Caki2 (cell line): ENCODE measurements around the gene PSMD5. TPM values are rescaled to one million over a fixed set of nuclear protein-coding genes. Genes with fewer than 3 reads are reported as not detected.

Source experiments
- DNase-seq: peaks from one replicate; pipeline ENCODE4 v3.0.0-alpha.2; 2015; ENCODE audit warnings: low read depth
- in situ Hi-C: cut with HindIII; loops from 2 replicates; pipeline ENCODE4 v1.10.0; 2016; ENCODE audit warnings: low sequenced_read_pairs, low pct_unique_long_range_greater_than_20kb, mixed read lengths
- total RNA-seq: library from RNA; depleted of rRNA; stranded (reverse); fragments of >200 nt; shearing (Covaris generic); gene quantifications from 2 replicates; pipeline ENCODE4 v1.2.3, GENCODE V29; 2014; ENCODE audit warnings: low replicate concordance; rRNA removed

Gene PSMD5
- 22.2 and 29.2 TPM in 2 replicates for total RNA-seq

GRCh38 chr9:120842685-120843485 is at the start of gene PSMD5:
PSMD5 (minus strand) TSS chr9:120842922; CDS start chr9:120842909, 13 bp downstream.
- DNase-seq, result peak; percentile 98
- in situ Hi-C loops, result no loop called here

DNA sequence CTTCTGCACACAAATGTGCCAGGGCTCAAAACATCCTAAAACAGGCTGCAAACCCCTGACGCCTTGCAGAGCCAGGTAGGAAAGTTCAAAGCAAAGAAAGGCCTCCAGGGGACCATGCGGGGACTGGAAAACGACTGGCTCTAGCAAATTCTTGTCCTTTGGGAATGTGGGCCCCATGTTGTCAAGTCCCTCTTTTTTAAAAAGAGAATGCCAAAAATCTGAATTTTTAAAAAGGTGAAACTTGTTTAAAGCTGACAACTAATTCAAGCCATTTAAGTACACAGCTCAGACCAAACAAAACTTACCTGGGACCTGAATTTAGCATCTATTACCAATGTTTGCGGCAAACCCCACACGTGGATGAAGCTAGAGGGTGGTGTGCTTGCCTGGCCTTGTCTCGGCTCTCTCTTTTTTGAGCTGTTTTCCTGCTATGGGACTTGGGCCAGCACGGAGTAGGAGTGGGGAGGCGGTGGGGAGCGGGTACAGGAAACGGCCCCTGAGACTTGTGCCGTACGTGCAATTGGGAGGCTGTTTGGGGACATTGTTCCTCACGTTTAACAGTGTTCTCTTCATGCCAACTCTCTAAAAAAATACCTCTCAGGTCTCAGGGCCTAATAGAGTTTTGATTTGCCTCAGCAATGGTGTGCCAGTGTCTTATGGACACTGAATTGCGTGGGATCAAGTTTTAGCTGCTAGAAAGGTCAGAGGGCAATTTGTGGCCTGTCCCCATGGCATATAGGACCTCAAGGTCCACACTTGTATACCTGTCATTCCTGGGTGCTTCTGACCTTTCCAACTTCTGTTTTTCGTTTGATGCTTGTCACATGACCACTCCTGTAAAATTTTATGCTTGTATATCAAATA is 49.4 kb upstream of the PSMD5 start:
- in situ Hi-C loops, result no loop called here
- no peak for DNase-seq

DNA sequence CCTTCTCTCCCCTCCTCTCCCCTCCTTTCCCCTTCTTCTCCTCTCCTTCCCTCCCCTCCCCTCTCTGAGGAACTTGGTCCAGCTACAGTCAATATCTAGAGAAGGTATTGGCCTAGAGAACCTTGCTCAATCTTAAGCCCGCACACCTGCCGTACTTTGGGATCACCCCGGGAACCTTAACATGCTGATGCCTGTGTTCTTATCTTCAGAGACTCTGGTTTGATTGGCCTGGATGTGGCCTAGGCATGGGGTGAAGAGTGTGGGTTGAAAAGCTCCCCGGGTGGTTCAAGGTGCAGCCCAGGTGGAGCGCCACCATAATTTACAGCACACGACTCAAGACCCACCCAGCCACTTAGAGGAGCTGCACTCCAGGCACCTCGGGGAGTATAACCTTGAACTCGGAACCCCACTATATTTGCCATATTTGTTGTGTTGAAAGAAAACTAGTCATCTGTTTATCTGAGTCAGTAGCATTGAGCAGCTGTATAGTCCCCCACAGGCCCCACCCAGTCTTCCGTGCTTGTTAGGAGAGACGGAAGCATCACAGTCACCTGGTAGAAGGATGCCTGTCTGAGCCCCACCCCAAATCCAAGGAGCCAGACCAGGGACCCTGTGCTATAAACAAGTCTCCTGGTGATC is 48.6 kb upstream of the PSMD5 start:
- in situ Hi-C loops, result no loop called here
- no peak for DNase-seq

- DNase-seq, result no peak
- in situ Hi-C loops, result no loop called here
Observed at GRCh38 chr9:120890320-120891244, 47.9 kb upstream of the PSMD5 start.

GRCh38 chr9:120889606-120890271 is 47.0 kb upstream of the PSMD5 start:
- DNase-seq, result no peak
- in situ Hi-C loops, result no loop called here

GRCh38 chr9:120888626-120889025 is 45.9 kb upstream of the PSMD5 start:
- in situ Hi-C loops, result no loop called here
- no peak for DNase-seq

GRCh38 chr9:120886490-120886967 is 43.8 kb upstream of the PSMD5 start:
- DNase-seq, result peak; percentile 89
- in situ Hi-C loops, result no loop called here

- in situ Hi-C loops, result no loop called here
- DNase-seq, result no peak
Observed at GRCh38 chr9:120885958-120886357, 43.2 kb upstream of the PSMD5 start.

- DNase-seq, result no peak
- in situ Hi-C loops, result no loop called here
Observed at GRCh38 chr9:120885457-120885856, 42.7 kb upstream of the PSMD5 start.

DNA sequence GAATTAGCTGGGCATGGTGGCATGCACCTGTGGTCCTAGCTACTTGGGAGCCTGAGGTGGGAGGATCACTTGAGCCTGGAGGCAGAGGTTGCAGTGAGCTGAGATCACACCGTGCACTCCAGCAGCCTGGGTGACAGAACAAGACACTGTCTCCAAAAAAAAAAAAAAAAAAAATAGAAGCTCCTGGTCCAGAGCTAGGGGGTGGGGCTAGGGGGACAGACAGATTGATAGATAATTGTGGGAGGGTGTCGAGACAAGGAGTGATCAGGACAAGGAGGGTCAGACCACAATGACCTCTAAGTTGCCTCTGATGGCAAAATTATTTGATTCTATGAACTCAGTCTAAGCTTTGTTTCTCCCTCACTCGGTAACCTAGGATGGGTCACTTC is 40.9 kb upstream of the PSMD5 start:
- in situ Hi-C loops, result no loop called here

DNA sequence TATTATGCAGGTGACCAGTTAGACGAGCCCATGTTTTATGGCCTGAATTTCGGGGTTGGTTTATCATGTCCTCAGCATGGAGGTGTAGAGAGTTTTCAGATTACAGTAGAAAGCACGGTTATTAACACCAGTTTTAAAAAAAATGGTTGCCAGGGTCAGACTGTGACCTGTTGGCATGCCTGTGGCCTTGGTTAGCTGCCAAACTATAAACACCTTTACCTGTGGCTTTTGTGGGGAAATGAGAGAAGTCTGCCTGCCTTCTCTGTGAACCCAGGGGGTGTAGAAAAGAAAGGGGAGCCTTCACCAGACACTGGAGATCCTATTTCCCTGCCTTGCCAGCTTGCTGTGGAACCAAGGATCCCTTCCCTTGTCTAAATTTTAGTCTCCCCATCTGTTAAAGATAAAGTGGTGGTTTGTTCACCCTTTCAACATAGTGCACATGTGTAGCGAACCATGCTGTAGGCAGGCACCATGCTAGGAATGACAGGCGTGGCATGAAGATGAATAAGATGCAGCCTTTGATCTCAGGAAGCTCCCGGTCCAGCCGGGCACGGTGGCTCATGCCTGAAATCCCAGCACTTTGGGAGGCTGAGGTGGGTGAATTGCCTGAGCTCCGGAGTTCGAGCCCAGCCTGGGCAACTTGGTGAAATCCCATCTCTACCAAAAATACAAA is 40.3 kb upstream of the PSMD5 start:
- peak; percentile 47 for DNase-seq
- in situ Hi-C loops, result no loop called here

More for the DNA sequence above, 40.9 kb upstream of the PSMD5 start:
- no peak for DNase-seq

DNA sequence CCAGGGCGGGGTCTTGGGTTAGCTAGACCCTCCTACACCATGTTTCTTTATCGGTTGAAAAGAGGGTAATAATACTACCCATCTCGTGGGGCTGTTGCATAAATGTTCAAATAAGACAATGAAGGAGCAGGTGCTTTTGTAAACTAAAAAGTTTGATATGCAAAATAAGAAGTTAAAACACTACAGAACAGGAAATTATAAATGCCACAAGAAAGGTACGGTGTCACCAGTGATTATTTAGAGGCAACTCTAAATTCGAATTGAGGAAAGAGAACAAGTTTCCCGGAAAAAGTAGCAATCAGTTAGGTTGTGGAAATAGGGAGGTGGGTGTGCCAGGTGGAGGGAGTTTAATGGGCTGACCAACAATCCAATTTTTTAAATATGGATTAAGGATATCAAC is 36.7 kb upstream of the PSMD5 start:
- DNase-seq, result no peak
- in situ Hi-C loops, result no loop called here

DNA sequence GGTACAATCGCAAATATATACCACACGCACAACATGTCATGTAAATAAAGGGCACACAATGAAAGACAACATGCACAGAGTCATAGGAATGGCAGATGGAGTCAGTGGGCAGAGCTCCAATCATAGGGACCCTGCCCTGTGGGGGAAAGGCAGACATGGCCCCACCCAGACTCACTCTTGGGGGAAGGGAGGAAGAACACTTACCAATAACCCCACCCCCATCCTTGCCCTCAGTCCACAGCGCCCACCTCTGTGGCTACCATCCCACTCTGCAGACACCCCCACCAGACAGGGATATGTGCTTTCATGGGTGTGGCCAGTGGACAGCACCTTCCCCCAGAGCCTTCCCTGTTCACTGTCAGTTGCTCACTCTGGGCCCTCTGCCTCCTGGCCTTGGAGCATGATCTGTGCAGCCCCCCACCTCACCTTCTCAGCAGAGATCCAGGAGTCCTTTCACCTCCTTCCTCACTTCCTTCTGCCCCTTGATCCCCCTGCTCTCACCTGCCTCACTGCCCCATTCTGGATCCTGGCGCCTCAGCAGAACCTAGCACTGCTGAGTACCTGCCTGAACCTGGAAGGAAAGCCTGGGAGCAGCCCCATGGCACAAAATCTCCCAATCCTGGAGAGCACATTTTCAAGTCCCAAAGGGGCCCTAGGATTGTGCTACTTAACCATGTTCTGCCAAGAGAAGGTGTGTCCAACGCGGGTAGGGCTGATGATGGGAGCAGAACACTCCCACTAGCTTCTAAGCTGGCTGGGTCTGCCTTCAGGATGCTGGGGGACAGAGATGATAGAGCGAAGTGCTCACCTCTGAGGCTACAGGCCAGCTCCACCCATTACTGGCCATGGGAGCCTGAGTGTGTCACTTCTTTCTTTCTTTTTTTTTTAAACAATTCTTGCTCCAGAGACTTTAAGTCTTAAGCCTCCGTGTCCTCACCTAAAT is 35.7 kb upstream of the PSMD5 start:
- DNase-seq, result no peak
- in situ Hi-C loops, result no loop called here

DNA sequence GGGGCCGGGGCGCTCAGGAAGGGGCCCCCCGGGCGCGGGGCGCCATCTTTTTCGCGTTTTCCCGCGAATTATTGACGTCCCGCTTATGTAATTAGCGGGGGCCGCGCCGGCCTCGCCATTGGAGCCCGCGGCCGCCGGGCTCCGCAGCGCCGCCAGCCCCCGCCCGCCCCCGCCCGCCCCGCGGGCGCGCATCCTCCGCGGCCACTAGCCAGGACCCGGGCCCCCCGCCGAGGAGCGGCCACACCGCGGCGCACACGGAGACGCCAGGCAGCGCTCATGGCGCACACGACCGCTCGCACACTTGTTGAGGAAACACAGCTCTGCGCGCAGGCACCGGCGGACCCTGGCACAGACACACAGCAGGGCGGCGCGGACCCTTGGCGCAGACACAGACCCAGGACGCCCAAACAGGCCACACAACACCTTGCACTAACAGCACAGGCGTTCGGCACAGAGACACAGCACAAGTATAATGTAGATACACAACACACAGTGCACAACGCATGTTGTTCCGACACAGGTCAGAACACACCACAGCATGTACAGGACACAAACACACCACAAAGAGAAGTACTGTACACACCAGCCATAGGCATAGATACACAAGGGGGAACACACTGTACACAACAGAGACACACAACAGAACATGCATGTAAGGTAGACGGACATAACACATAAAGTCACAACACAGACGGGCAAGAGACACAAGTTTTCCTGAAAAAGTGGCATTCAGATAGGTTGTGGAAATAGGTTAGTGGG is 34.7 kb upstream of the PSMD5 start:
- DNase-seq, result peak; percentile 38
- in situ Hi-C loops, result no loop called here

DNA sequence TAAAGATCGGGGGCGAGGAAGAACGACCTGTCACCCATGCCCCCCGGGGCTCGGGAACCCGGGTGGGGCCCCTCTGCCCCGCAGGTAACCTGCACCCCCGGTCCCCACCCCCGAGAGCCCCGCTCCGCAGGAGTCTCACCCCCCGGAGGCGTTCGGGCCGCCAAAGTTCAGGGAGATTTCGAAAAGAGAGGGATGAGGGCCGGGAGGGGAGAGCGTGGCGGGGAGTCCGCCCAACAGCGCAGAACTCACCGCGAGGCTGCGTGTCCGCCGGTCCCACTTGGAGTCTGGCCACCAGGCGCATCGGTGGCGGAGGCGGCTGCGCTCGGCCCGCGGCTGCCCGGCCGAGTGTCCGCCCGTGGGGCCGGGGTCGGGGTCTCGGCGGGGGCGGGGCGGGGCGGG is 34.1 kb upstream of the PSMD5 start, which contains the start of gene PHF19:
TSS of gene PHF19 (minus strand) at position 347 of the 399 bp plus-strand sequence. CDS start 2,447 bp downstream, outside the sequence.
- no peak for DNase-seq
- in situ Hi-C loops, result no loop called here
